Effector memory CD4-positive, alpha-beta T cell (primary cell): ENCODE data around the gene RXRA.

Experiments used
- DNase-seq, 3 donors: peaks; one replicate each; pipeline ENCODE4 v3.0.0-alpha.2; 2020
- H3K27ac ChIP-seq: 2 replicates; pipeline ENCODE4 v1.7.0; 2013; ENCODE audit warnings: mild to moderate bottlenecking, low read length, moderate library complexity; ENCODE audit not compliant: insufficient read depth, poor library complexity, severe bottlenecking
- H3K27me3 ChIP-seq: replicated peaks from 2 replicates; pipeline ENCODE4 v1.7.0; 2013; ENCODE audit warnings: mild to moderate bottlenecking, low read length; ENCODE audit not compliant: insufficient read depth, control insufficient read depth, poor library complexity, severe bottlenecking
- H3K36me3 ChIP-seq: 2 replicates; pipeline ENCODE4 v1.7.0; 2013; ENCODE audit warnings: mild to moderate bottlenecking, low read length, moderate library complexity; ENCODE audit not compliant: control insufficient read depth, insufficient read depth
- H3K4me1 ChIP-seq: 2 replicates; pipeline ENCODE4 v1.7.0; 2013; ENCODE audit warnings: low read length, mild to moderate bottlenecking; ENCODE audit not compliant: control insufficient read depth, insufficient read depth, poor library complexity, severe bottlenecking
- H3K4me3 ChIP-seq: 2 replicates; pipeline ENCODE4 v1.7.0; 2013; ENCODE audit warnings: low read length, low read depth, mild to moderate bottlenecking; ENCODE audit not compliant: insufficient read depth, poor library complexity, severe bottlenecking
- H3K9me3 ChIP-seq: 2 replicates; pipeline ENCODE4 v1.7.0; 2013; ENCODE audit warnings: mild to moderate bottlenecking, low read length, moderate library complexity; ENCODE audit not compliant: control insufficient read depth

RXRA gene

DNA sequence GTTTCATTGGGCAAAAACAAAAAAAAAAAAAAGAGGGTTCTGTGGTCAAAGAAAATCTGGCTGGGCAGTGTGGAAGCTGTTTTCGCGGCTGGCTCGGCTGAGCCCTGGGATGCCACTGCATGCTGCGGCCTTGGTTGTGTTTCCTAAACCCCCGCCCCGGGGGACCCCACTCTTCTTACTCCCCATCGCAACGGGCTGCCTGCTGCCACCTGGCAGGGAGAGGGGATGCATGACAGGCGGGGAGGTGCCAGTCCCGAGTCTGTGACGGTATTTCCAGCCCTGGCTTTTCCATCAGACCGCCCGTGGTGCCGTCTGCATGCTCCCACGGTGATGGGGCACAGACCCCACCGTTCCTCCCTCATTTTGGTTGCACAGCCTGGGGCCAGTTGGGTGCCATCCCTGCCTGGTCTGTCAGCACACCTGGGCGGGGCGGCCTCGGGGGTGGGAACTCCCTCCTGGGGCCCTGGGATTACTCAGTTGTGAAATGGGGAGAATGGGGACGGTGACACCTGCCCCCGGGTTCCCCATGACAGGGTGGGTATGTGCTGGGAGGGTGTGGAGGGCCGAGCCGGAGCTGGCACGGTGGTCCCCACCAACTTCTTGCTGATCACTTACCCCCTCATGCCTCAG, 101.0 kb downstream of the RXRA start:
- DNase-seq: no peak
- Histone ChIP-seq H3K36me3 (no peaks in the 10 kb centered on the region), H3K4me1 (no peaks in the 10 kb centered on the region), H3K27ac (no peak overlapping the region), H3K27me3 (no peaks in the 10 kb centered on the region), H3K4me3 (no peak overlapping the region), H3K9me3 (no peaks in the 10 kb centered on the region)

- H3K9me3 ChIP-seq: no peaks in the 10 kb centered on the region
- no peak for DNase-seq
- H3K36me3 ChIP-seq: peaks cover 2% of the 10 kb centered on the region
- H3K4me1 ChIP-seq: no peaks in the 10 kb centered on the region
- H3K4me3 ChIP-seq: no peak overlapping the region
- H3K27ac ChIP-seq: no peak overlapping the region
- H3K27me3 ChIP-seq: no peaks in the 10 kb centered on the region
These were observed 102.3 kb downstream of the RXRA start for GRCh38 chr9:134428559-134428958.

DNA sequence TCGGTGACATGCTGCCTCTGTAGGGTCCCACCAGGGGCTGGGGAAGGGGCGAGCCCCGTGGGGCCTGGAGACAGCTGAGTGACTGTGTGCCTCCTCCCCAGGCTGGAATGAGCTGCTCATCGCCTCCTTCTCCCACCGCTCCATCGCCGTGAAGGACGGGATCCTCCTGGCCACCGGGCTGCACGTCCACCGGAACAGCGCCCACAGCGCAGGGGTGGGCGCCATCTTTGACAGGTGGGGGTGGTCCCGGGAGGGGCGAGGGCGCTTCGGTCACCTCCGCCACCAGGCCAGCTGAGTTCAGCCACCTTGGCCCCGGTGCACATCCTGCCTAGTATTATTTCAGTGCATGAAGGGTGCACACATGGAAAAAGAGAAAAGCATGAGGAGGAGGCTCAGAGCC, 102.8 kb downstream of the RXRA start:
- H3K4me1 ChIP-seq: no peaks in the 10 kb centered on the region
- H3K36me3 ChIP-seq: peaks cover 6% of the 10 kb centered on the region

DNA sequence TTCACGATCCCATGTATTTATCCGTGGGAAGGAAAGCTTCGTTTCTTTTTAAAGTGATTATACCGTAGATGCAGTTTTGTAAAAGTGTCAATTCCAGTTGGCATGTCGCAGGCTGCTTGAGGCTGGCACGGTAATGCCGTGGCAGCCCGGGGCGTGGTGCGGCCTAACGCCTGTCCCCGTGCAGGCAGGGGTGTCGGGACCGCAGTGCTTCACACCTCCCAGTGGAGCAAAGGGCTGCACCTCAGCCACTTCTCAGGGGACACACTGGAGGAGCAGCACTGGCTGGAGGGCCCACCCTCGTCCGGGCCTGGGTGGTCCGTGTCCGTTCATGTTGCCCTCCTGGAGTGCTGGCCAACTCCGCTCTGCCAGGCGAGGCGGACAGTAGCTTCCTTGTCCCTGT, 103.2 kb downstream of the RXRA start:
- Histone ChIP-seq H3K27me3 (no peaks in the 10 kb centered on the region), H3K27ac (no peak overlapping the region), H3K4me3 (no peak overlapping the region), H3K4me1 (no peaks in the 10 kb centered on the region), H3K36me3 (peaks cover 10% of the 10 kb centered on the region), H3K9me3 (no peaks in the 10 kb centered on the region)
- DNase-seq: no peak

More for the DNA sequence above, 102.8 kb downstream of the RXRA start:
- H3K27me3 ChIP-seq: no peaks in the 10 kb centered on the region
- no peak overlapping the region for H3K27ac ChIP-seq
- no peak for DNase-seq
- no peaks in the 10 kb centered on the region for H3K9me3 ChIP-seq
- H3K4me3 ChIP-seq: no peak overlapping the region

DNA sequence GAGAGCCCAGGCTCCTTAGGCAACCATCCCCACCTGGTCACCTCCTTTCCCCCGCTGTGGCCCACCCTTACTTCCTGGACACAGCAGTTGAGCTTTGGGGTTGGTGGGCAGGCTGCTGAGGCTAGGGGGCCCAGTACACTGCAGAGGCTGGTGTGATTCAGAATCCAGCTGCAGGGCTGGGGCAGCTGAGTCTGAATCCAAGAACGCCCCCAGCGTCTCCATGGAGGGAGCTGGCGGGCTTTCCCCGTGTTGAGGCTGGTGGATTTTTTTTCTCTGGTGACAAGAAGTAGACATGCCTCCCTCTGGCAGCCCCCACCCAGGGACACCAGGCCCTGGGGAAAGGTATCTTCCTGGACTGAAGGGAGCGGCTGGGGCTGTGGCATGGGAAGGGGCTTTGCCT, 104.8 kb downstream of the RXRA start:
- no peak overlapping the region for H3K27ac ChIP-seq
- no peaks in the 10 kb centered on the region for H3K27me3 ChIP-seq
- H3K9me3 ChIP-seq: no peaks in the 10 kb centered on the region
- no peak overlapping the region for H3K4me3 ChIP-seq
- peaks cover 10% of the 10 kb centered on the region for H3K36me3 ChIP-seq
- DNase-seq: no peak
- H3K4me1 ChIP-seq: no peaks in the 10 kb centered on the region

DNA sequence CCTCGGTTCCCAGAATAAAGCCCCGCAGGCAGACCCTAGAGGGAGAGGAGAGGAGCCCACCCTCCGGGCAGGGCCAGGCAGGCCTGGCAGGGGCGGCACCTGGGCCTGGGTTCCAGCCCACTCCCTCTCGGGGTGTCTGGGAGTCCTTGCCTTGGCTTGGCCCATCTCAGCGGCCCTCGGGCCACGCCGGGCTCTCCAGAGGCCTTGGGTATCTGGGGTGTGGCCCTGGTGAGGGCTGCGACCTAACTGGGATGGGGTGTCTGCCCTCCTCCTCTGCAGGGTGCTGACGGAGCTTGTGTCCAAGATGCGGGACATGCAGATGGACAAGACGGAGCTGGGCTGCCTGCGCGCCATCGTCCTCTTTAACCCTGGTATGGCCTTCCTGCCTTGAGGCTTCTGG, 105.4 kb downstream of the RXRA start:
- Histone ChIP-seq H3K27ac (no peak overlapping the region), H3K9me3 (no peaks in the 10 kb centered on the region), H3K36me3 (peaks cover 10% of the 10 kb centered on the region), H3K4me1 (no peaks in the 10 kb centered on the region), H3K27me3 (no peaks in the 10 kb centered on the region), H3K4me3 (no peak overlapping the region)
- no peak for DNase-seq

DNA sequence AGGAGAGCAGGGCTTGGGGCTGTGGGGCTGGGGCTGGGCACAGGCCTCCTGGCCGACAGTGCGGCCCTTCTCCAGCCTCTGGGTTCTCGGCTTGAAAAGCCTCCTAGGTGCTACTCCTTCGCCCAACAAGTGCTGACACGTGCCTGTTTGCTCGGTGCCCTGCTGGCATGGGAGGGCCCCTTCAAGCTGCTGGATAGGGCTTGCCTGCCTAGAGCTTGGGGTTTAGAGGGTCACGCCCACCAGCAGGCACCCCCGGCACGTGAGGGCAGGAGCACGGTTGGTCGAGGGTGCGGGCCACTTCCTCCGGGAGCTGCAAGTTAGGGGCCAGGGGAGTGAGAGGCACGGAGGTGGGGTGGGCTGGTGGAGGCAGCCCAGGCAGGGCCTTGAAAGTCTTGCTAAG, 106.2 kb downstream of the RXRA start:
- H3K27ac ChIP-seq: no peak overlapping the region
- no peaks in the 10 kb centered on the region for H3K4me1 ChIP-seq
- no peaks in the 10 kb centered on the region for H3K27me3 ChIP-seq
- no peaks in the 10 kb centered on the region for H3K9me3 ChIP-seq
- no peak overlapping the region for H3K4me3 ChIP-seq
- DNase-seq: no peak
- peaks cover 10% of the 10 kb centered on the region for H3K36me3 ChIP-seq

GRCh38 chr9:134433101-134433500, 106.8 kb downstream of the RXRA start:
- H3K27me3 ChIP-seq: no peaks in the 10 kb centered on the region
- DNase-seq: no peak
- no peaks in the 10 kb centered on the region for H3K9me3 ChIP-seq
- no peak overlapping the region for H3K27ac ChIP-seq
- H3K36me3 ChIP-seq: peaks cover 10% of the 10 kb centered on the region
- no peaks in the 10 kb centered on the region for H3K4me1 ChIP-seq
- no peak overlapping the region for H3K4me3 ChIP-seq

- no peaks in the 10 kb centered on the region for H3K9me3 ChIP-seq
- no peak for DNase-seq
- H3K4me1 ChIP-seq: no peaks in the 10 kb centered on the region
- no peaks in the 10 kb centered on the region for H3K27me3 ChIP-seq
- peaks cover 10% of the 10 kb centered on the region for H3K36me3 ChIP-seq
- H3K27ac ChIP-seq: no peak overlapping the region
- H3K4me3 ChIP-seq: no peak overlapping the region
These were observed 107.9 kb downstream of the RXRA start for GRCh38 chr9:134433909-134434882.

DNA sequence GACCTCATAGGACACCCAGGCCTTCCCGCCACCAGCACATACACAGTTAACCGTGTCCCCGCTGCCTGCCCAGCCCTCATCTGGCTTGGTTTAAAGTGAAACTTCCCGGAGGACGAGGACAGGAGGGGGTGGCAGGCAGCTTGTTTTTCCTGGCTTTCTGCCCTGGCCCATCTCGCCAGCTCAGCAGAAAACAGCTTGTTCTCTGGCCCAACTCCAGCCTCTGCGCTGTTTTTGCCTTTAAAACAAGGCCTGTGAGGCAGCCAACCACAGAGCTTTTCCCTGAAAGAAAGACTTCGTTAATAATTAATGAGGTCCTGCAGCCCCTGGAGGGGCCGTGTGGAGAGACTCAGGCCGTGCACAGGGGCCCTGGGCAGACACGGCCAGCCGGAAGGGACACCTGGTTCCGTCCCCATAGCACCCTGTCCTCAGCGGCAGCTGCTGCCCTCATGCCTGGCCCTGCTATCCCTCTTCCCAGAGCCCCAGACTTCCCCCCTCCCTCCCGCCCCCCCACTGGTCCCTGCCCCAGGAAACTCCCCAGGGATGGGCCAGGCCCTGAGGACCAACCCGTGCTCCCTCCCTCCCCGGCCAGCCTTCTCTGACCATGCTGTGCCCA, 108.7 kb downstream of the RXRA start:
- no peaks in the 10 kb centered on the region for H3K4me1 ChIP-seq
- no peaks in the 10 kb centered on the region for H3K27me3 ChIP-seq
- H3K9me3 ChIP-seq: no peaks in the 10 kb centered on the region
- DNase-seq: no peak
- H3K4me3 ChIP-seq: no peak overlapping the region
- no peak overlapping the region for H3K27ac ChIP-seq
- peaks cover 10% of the 10 kb centered on the region for H3K36me3 ChIP-seq
